IMR-90 (cell line): ENCODE results near the gene ASCL5. TPM values are rescaled to one million over a fixed set of nuclear protein-coding genes. Genes with fewer than 3 reads are reported as not detected.

ENCODE experiments used
- ATAC-seq: fragments of 200-7000 bp; cut with Tn5 transposase; 2 replicates; pipeline ENCODE4 v1.9.1; 2020; ENCODE audit warnings: low read depth, mild to moderate bottlenecking, moderate library complexity
- BruUV-seq: library from RNA; stranded (reverse); fragments of 400-500 nt; replicated peaks from 2 replicates; lab custom pipeline; 2021; lab: Mats Ljungman, UMichigan
- CTCF ChIA-PET: fragments of 300-600 bp; formaldehyde crosslinking; extraction: SDS; loops from one replicate; lab custom pipeline; 2021; ENCODE audit warnings: antibody characterized with exemption; lab: Yijun Ruan, JAX
- POLR2A ChIA-PET: fragments of 300-600 bp; sonication (Branson Sonifier 250); formaldehyde crosslinking; loops from one replicate; lab custom pipeline; 2022; ENCODE audit warnings: antibody characterized with exemption; ENCODE audit not compliant: unreplicated experiment; lab: Charles Lee
- DNase-seq: peaks from one replicate; pipeline ENCODE4 v3.0.0; 2013
- H2AFZ ChIP-seq: replicated peaks from 2 replicates; pipeline ENCODE3; 2013; ENCODE audit warnings: low read length, mild to moderate bottlenecking; ENCODE audit not compliant: poor library complexity
- H2AK5ac ChIP-seq: 2 replicates; pipeline ENCODE4 v1.6.1; 2013; ENCODE audit warnings: low read depth, low read length, inconsistent platforms
- H2AK9ac ChIP-seq: replicated peaks from 2 replicates; pipeline ENCODE3; 2013; ENCODE audit warnings: mild to moderate bottlenecking, low read depth, low read length, moderate library complexity; ENCODE audit not compliant: poor library complexity
- H2BK120ac ChIP-seq: 2 replicates; pipeline ENCODE4 v1.6.1; 2013; ENCODE audit warnings: low read depth, low read length, inconsistent platforms
- H2BK15ac ChIP-seq: 3 replicates; pipeline ENCODE4 v1.6.1; 2013; ENCODE audit warnings: low read depth, low read length, inconsistent platforms
- H2BK20ac ChIP-seq: 2 replicates; pipeline ENCODE4 v1.6.1; 2013; ENCODE audit warnings: low read depth, mild to moderate bottlenecking, inconsistent platforms, low read length, moderate library complexity
- H2BK5ac ChIP-seq: 2 replicates; pipeline ENCODE4 v1.6.1; 2013; ENCODE audit warnings: mild to moderate bottlenecking, low read depth, low read length, inconsistent platforms; ENCODE audit not compliant: poor library complexity, severe bottlenecking
- H3K14ac ChIP-seq: replicated peaks from 2 replicates; pipeline ENCODE4 v1.6.1; 2013; ENCODE audit warnings: low read depth, low read length, inconsistent platforms
- H3K18ac ChIP-seq: 2 replicates; pipeline ENCODE4 v1.6.1; 2013; ENCODE audit warnings: low read depth, low read length, control low read depth
- H3K23ac ChIP-seq: 2 replicates; pipeline ENCODE4 v1.6.1; 2013; ENCODE audit warnings: low read depth, low read length, inconsistent platforms
- H3K27ac ChIP-seq: 2 replicates; pipeline ENCODE4 v1.5.1; 2013; ENCODE audit warnings: mild to moderate bottlenecking, control low read depth, low read length; ENCODE audit not compliant: insufficient read depth
- H3K27me3 ChIP-seq: 2 replicates; pipeline ENCODE4 v1.6.1; 2013; ENCODE audit warnings: low read length; ENCODE audit not compliant: control insufficient read depth, insufficient read depth
- H3K36me3 ChIP-seq: 2 replicates; pipeline ENCODE4 v1.6.1; 2013; ENCODE audit warnings: low read length, mixed read lengths; ENCODE audit not compliant: control insufficient read depth, insufficient read depth
- H3K4ac ChIP-seq: 2 replicates; pipeline ENCODE4 v1.6.1; 2013; ENCODE audit warnings: low read depth, low read length, inconsistent platforms
- H3K4me1 ChIP-seq: 2 replicates; pipeline ENCODE4 v1.6.1; 2013; ENCODE audit warnings: low read length, mixed read lengths; ENCODE audit not compliant: control insufficient read depth, insufficient read depth
- H3K4me2 ChIP-seq: 2 replicates; pipeline ENCODE4 v1.6.1; 2013; ENCODE audit warnings: low read depth, mild to moderate bottlenecking, control low read depth, low read length, moderate library complexity
- H3K4me3 ChIP-seq: 2 replicates; pipeline ENCODE4 v1.5.1; 2013; ENCODE audit warnings: low read depth, mild to moderate bottlenecking, control low read depth, low read length, moderate library complexity; ENCODE audit not compliant: insufficient read depth
- H3K56ac ChIP-seq: 2 replicates; pipeline ENCODE4 v1.6.1; 2013; ENCODE audit warnings: low read length, inconsistent platforms; ENCODE audit not compliant: insufficient read depth; ENCODE audit errors: extremely low read depth
- H3K79me1 ChIP-seq, 2 experiments: 2 replicates each; pipeline ENCODE4 v1.6.1; 2013; ENCODE audit warnings: low read length in 2 of 2, inconsistent platforms in 1 of 2, low read depth in 1 of 2
- H3K9ac ChIP-seq: 2 replicates; pipeline ENCODE4 v1.6.1; 2013; ENCODE audit warnings: low read depth, low read length, control low read depth
- H3K9me1 ChIP-seq: 2 replicates; pipeline ENCODE4 v1.6.1; 2013; ENCODE audit warnings: low read length, inconsistent platforms; ENCODE audit not compliant: insufficient read depth
- H3K9me3 ChIP-seq: 2 replicates; pipeline ENCODE4 v1.6.1; 2013; ENCODE audit warnings: low read length; ENCODE audit not compliant: control insufficient read depth, insufficient read depth
- H4K20me1 ChIP-seq: 2 replicates; pipeline ENCODE4 v1.6.1; 2013; ENCODE audit warnings: low read length, inconsistent platforms; ENCODE audit not compliant: insufficient read depth
- H4K5ac ChIP-seq: 2 replicates; pipeline ENCODE4 v1.6.1; 2013; ENCODE audit warnings: mild to moderate bottlenecking, low read depth, low read length, control low read depth
- H4K8ac ChIP-seq, 2 experiments: 2 replicates each; pipeline ENCODE4 v1.6.1; 2013; ENCODE audit warnings: low read depth in 2 of 2, low read length in 2 of 2, control low read depth in 1 of 2, inconsistent platforms in 1 of 2
- H4K91ac ChIP-seq: 2 replicates; pipeline ENCODE4 v1.6.1; 2013; ENCODE audit warnings: low read depth, low read length, inconsistent platforms; ENCODE audit not compliant: insufficient read depth
- BHLHE40 ChIP-seq: fragments of 150-350 bp; IDR thresholded peaks from 2 replicates; pipeline ENCODE4 v1.6.1; 2016; ENCODE audit warnings: mild to moderate bottlenecking, low read depth, low read length
- FOS ChIP-seq: fragments of 150-350 bp; IDR thresholded peaks from 2 replicates; pipeline ENCODE4 v1.6.1; 2016; ENCODE audit warnings: low read depth, low read length
- RCOR1 ChIP-seq: IDR thresholded peaks from 2 replicates; pipeline ENCODE4 v1.6.1; 2012; ENCODE audit warnings: mild to moderate bottlenecking, low read length, improper control_type of control experiment; ENCODE audit not compliant: insufficient replicate concordance
- WGBS, 2 experiments: methylation state at CpG; one replicate each; pipeline versions ENCODE4 v1.1.5 to v1.1.7; 2013; ENCODE audit warnings: missing lambda C conversion rate in 2 of 2; ENCODE audit not compliant: insufficient read length in 1 of 2; ENCODE audit errors: extremely low coverage in 2 of 2; 5-methylcytosine and 5-hydroxymethylcytosine counted together
- dilution Hi-C: fragments of 300-500 bp; cut with HindIII; formaldehyde crosslinking; loops from one replicate; pipeline ENCODE4 v1.14.3; 2018; ENCODE audit warnings: low sequenced_read_pairs; ENCODE audit not compliant: unreplicated experiment
- in situ Hi-C: fragments of 300-500 bp; cut with MboI; formaldehyde crosslinking; loops from 3 replicates; pipeline ENCODE4 v1.14.3; 2019; ENCODE audit warnings: low sequenced_read_pairs, inconsistent platforms, mixed read lengths
- intact Hi-C: fragments of 100-400 bp; cut with micrococcal nuclease; formaldehyde crosslinking; loops from 2 replicates; pipeline ENCODE4 v1.10.0; 2022
- polyA plus RNA-seq, 3 experiments: library from polyadenylated mRNA; depleted of rRNA; stranded (reverse); fragments of >200 nt; gene quantifications; 2 replicates each; pipeline ENCODE4 v1.2.3, GENCODE V29; 2012; ENCODE audit warnings: low replicate concordance in 1 of 3
- total RNA-seq: library from RNA; depleted of rRNA; stranded (reverse); fragments of >200 nt; gene quantifications from 2 replicates; pipeline ENCODE4 v1.2.3, GENCODE V29; 2012
- TF ChIP-seq, protein P1 (sequence below): conservative IDR thresholded peaks from 2 replicates; pipeline ENCODE4 v1.5.1; 2012; ENCODE audit warnings: mild to moderate bottlenecking, low read depth, low read length, improper control_type of control experiment

ASCL5 gene
- total and polyA plus RNA-seq, 2 of the 4 experiments (the other 2 are of a cell fraction), result not detected

DNA sequence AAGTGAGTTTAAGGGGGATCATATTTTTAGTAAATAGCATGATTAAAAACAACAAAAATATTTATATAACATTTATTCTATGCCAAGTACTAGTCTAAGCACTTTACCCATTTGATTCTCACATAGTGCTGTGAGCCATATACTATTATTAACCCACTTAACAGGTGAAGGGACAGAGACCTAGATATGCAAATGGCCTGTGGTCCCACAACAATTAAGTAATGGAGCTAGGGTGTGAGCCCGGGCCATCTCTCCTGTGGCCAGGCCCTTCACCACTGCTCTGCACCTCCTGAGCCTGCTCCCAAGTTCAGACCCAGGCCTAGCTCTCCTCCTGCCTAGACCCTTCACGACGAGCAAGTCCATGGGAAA is 537 bp downstream of the ASCL5 start:
- dilution Hi-C loops, result no loop called here
- intact Hi-C loops, result no loop called here
- CTCF ChIA-PET, result no interaction called here
- TF ChIP-seq RCOR1, result no peak
- TF ChIP-seq, protein P1, sequence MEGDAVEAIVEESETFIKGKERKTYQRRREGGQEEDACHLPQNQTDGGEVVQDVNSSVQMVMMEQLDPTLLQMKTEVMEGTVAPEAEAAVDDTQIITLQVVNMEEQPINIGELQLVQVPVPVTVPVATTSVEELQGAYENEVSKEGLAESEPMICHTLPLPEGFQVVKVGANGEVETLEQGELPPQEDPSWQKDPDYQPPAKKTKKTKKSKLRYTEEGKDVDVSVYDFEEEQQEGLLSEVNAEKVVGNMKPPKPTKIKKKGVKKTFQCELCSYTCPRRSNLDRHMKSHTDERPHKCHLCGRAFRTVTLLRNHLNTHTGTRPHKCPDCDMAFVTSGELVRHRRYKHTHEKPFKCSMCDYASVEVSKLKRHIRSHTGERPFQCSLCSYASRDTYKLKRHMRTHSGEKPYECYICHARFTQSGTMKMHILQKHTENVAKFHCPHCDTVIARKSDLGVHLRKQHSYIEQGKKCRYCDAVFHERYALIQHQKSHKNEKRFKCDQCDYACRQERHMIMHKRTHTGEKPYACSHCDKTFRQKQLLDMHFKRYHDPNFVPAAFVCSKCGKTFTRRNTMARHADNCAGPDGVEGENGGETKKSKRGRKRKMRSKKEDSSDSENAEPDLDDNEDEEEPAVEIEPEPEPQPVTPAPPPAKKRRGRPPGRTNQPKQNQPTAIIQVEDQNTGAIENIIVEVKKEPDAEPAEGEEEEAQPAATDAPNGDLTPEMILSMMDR, result no peak
- TF ChIP-seq FOS, result no peak
- TF ChIP-seq BHLHE40, result no peak
- Histone ChIP-seq H4K8ac (no peak overlapping the region), H3K9me1 (0 out of 2 replicates have a peak, but pooled peaks cover 2% of the 10 kb centered on the region), H3K79me1 (no peaks in the 10 kb centered on the region), H2BK5ac (no peak overlapping the region), H3K18ac (no peak overlapping the region), H4K91ac (no peak overlapping the region), H3K4me1 (peaks cover 2% of the 10 kb centered on the region; the same call in 1 of the 2 replicates), H4K20me1 (no peaks in the 10 kb centered on the region), H3K14ac (no peak overlapping the region), H4K5ac (no peak overlapping the region), H2AFZ (peak overlapping the region; percentile 63), H3K27me3 (peaks cover 43% of the 10 kb centered on the region), H3K9ac (no peak overlapping the region), H3K4me2 (no peak overlapping the region), H2BK15ac (no peak overlapping the region), H3K23ac (no peak overlapping the region), H2BK120ac (no peak overlapping the region), H2AK5ac (no peak overlapping the region), H3K56ac (no peak overlapping the region), H3K4ac (no peak overlapping the region), H2AK9ac (no peak overlapping the region), H3K4me3 (no peak overlapping the region), H3K9me3 (no peaks in the 10 kb centered on the region), H2BK20ac (no peak overlapping the region), H3K27ac (no peak overlapping the region), H3K36me3 (no peaks in the 10 kb centered on the region)
- in situ Hi-C loops, result no loop called here
- BruUV-seq, result no TSS peak
- no peak for DNase-seq
- WGBS, 2 experiments, result no CpG with 5 or more reads among the region's 3 CpGs
- POLR2A ChIA-PET, result no interaction called here
- ATAC-seq, result no peak
